ENCODE results near the gene MGLL.

The MGLL gene

DNA sequence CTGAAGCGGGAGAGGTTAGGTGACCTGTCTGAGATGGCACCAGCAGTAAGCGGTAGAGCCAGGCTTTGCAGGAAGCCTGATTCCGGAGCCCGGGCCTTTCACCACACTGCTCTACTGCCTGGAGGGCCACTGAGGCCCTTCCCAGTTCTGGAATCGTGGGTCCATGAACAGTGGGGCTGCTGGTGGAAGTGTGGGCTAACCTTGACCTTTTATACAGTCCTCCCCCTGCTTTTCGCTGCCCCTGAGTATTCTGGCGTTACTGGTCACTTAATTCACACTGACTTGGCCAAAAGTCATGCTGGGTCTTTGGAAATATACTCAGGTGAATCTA lies 152.1 kb downstream of the MGLL start:
- TF ChIP-seq, protein P1, sequence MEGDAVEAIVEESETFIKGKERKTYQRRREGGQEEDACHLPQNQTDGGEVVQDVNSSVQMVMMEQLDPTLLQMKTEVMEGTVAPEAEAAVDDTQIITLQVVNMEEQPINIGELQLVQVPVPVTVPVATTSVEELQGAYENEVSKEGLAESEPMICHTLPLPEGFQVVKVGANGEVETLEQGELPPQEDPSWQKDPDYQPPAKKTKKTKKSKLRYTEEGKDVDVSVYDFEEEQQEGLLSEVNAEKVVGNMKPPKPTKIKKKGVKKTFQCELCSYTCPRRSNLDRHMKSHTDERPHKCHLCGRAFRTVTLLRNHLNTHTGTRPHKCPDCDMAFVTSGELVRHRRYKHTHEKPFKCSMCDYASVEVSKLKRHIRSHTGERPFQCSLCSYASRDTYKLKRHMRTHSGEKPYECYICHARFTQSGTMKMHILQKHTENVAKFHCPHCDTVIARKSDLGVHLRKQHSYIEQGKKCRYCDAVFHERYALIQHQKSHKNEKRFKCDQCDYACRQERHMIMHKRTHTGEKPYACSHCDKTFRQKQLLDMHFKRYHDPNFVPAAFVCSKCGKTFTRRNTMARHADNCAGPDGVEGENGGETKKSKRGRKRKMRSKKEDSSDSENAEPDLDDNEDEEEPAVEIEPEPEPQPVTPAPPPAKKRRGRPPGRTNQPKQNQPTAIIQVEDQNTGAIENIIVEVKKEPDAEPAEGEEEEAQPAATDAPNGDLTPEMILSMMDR (IDR thresholded peaks at IDR 0.05; ENCODE audit: insufficient read depth, low read depth, low read length, missing control alignments): no peak

GRCh38 chr3:127669541-127670228 lies 152.6 kb downstream of the MGLL start:
- TF ChIP-seq, protein P1 (IDR thresholded peaks at IDR 0.05; ENCODE audit: insufficient read depth, low read depth, low read length, missing control alignments): no peak
- no peak overlapping the region for H3K4me3 ChIP-seq (ENCODE audit: low read depth, low read length)
- no peak for DNase-seq (ENCODE audit: low read depth)

More for the DNA sequence above, 152.1 kb downstream of the MGLL start:
- H3K4me3 ChIP-seq (ENCODE audit: low read depth, low read length): no peak overlapping the region
- no peak for DNase-seq (ENCODE audit: low read depth)

DNA sequence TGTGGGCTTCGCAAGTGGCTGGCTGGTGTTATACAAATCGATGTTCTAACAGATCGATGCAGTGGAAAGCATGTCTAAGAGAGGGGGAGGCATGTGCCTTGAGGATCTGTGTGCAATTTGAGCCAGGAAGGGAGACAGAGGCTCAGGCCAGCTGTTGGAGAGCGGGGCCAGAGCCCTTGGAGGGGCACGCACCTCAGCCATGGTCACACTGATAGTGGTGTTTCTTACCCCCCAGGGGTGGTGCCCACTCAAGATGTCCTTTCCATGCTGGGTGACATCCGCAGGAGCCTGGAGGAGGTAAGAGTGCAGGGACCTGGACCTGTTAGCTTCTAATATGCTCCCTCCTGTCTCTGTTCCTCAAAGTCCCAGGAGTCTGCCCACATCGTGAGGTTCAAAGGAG lies 153.4 kb downstream of the MGLL start:
- TF ChIP-seq, protein P1 (IDR thresholded peaks at IDR 0.05; ENCODE audit: insufficient read depth, low read depth, low read length, missing control alignments): no peak
- no peak for DNase-seq (ENCODE audit: low read depth)
- no peak overlapping the region for H3K4me3 ChIP-seq (ENCODE audit: low read depth, low read length)

DNA sequence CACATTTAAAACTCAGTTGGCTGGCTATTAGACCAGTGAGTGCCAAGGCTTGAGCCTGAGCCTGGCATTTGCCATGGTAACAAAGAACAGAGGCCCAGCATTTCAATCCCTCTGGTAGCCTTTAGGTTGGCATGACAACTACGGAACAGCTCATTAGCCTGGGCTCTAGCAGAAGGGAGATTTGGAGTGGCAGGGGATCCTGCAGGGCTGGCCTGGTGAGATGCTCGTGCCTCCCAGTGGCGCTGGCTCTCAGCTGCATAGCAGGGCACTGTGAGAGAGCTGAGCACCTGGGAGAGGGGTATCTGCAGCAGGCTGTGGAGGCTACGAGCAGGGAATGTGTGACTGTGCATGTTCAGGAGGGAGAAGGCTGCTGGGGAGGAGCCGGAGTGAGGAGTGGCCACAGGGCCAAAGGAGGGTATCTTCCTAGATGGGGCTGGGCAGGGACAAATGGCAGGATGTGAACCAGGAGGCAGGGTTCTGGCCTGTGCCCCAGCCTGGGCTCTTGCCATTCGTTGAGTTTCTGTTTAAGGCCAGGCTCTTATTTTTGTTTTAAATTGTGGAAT lies 155.1 kb downstream of the MGLL start:
- DNase-seq (ENCODE audit: low read depth): no peak
- TF ChIP-seq, protein P1 (IDR thresholded peaks at IDR 0.05; ENCODE audit: insufficient read depth, low read depth, low read length, missing control alignments): no peak
- H3K4me3 ChIP-seq (ENCODE audit: low read depth, low read length): no peak overlapping the region

- no peak overlapping the region for H3K4me3 ChIP-seq (ENCODE audit: low read depth, low read length)
- DNase-seq (ENCODE audit: low read depth): no peak
- TF ChIP-seq, protein P1 (IDR thresholded peaks at IDR 0.05; ENCODE audit: insufficient read depth, low read depth, low read length, missing control alignments): no peak
Measured at GRCh38 chr3:127666676-127667075, 155.6 kb downstream of the MGLL start.

DNA sequence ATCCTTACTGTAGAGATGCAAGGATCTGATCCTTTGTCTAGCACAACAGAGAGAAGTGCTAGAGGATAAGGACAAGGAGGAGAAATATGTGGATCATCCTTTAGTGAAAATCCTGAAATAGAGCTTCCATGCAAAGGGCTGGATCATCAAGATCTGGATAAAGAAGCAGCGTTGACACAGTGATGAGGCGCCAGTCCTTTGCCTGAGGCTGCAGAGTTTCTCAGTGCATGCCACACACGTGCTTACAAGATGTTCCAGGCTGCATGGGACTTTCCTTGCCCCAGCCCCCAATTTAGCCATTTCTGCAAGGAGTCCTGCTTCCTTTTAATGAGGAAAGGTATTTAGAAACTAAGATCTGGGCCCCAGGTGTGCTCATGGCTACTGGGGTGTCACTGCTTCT lies 156.7 kb downstream of the MGLL start:
- DNase-seq (ENCODE audit: low read depth): no peak
- TF ChIP-seq, protein P1 (IDR thresholded peaks at IDR 0.05; ENCODE audit: insufficient read depth, low read depth, low read length, missing control alignments): no peak
- no peak overlapping the region for H3K4me3 ChIP-seq (ENCODE audit: low read depth, low read length)

GRCh38 chr3:127665165-127665564 lies 157.2 kb downstream of the MGLL start:
- DNase-seq (ENCODE audit: low read depth): no peak
- H3K4me3 ChIP-seq (ENCODE audit: low read depth, low read length): no peak overlapping the region
- TF ChIP-seq, protein P1 (IDR thresholded peaks at IDR 0.05; ENCODE audit: insufficient read depth, low read depth, low read length, missing control alignments): no peak
